GM15510 (cell line): ENCODE results near the gene DPP6.

ENCODE experiments used
- POLR2A ChIP-seq: IDR thresholded peaks from 3 replicates; pipeline ENCODE4 v1.6.1; 2011; ENCODE audit warnings: borderline replicate concordance; ENCODE audit not compliant: insufficient read length; ENCODE audit errors: extremely low read depth

Gene DPP6

GRCh38 chr7:154504918-154505317 lies 452.7 kb downstream of the DPP6 start:
- TF ChIP-seq POLR2A = no peak

GRCh38 chr7:154505362-154505761 lies 453.2 kb downstream of the DPP6 start:
- TF ChIP-seq POLR2A = no peak

- no peak for TF ChIP-seq POLR2A
These were observed 457.0 kb downstream of the DPP6 start for GRCh38 chr7:154509192-154509591.

GRCh38 chr7:154512121-154512833 lies 460.1 kb downstream of the DPP6 start:
- no peak for TF ChIP-seq POLR2A

- no peak for TF ChIP-seq POLR2A
These were observed 465.6 kb downstream of the DPP6 start for GRCh38 chr7:154517768-154518167.

GRCh38 chr7:154519229-154519628 lies 467.0 kb downstream of the DPP6 start:
- TF ChIP-seq POLR2A = no peak

DNA sequence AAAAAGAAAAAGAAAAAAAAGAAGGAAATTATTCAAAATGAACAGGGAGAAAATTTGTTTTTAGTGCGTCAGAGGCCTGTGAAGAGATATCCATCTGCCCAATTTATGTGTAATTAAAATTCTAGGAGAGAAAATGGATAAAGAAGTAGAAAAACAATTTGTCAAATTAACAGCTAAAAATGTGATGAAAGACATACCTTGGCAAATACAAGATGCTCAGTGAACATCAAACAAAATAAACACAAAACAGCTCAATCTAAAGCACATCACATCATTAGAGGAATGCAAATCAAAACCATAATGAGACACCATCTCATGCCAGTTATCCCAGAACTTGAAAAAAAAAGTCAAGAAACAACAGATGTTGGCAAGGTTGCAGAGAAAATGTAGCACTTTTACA lies 477.9 kb downstream of the DPP6 start:
- TF ChIP-seq POLR2A = no peak

GRCh38 chr7:154532771-154533170 lies 480.6 kb downstream of the DPP6 start:
- TF ChIP-seq POLR2A = no peak

GRCh38 chr7:154540596-154540995 lies 488.4 kb downstream of the DPP6 start:
- TF ChIP-seq POLR2A = no peak

- TF ChIP-seq POLR2A = no peak
These were observed 489.4 kb downstream of the DPP6 start for GRCh38 chr7:154541606-154542005.

DNA sequence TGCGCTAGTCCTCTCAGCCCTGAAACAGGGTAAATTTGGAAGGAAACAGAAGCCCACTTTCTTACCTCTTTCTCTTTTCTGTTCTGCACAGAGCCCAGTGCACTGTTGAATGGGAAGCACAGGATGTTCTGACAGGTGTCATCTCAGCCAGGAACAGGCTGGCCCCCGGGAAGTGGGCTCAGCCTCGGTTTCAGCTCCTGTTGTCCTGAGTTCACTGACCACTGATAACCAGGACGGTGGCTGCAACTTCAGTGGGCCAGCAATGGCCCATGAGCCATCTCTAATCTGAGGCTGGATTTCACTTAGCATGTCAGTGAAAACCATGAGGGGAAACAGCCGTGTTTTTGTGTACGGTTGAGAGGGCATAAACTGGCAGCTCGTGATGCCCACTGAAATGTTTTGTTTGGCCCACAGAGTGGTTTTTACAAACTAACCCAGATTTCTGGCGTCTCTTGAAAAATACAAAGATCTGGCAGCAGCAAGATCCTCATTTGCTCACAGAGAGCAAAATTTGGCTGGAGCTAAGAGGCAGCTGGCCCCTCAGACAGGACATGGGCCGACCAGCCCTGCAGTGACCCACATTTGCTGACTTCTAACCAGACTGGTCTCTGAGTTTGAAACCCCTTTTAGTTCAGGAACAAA lies 494.9 kb downstream of the DPP6 start:
- no peak for TF ChIP-seq POLR2A

DNA sequence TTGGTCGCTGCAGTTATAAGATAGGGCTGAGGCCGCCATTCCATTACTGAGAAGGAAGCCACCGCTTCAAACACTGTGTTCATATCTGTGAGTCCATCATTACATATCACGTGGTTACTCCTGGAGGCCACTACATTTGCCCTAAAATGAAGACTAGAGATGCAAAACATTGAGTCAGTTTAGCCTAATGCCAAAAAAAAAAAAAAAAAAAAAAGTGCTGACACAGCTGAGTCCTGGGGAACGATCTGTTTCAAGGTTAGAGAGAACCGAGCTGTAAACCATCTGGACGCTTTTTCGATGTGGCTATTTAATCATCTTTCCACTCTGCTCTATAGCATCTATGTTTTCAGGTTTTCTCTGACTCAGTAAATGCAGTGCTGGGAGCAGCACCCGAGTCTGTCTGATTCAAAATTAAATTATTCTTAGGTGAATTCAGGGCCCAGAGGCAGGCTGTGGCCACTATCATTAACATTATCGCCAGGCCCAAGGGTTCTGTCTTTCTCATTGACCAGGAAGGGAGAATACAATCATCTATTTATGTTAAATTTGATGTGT lies 501.6 kb downstream of the DPP6 start:
- no peak for TF ChIP-seq POLR2A

DNA sequence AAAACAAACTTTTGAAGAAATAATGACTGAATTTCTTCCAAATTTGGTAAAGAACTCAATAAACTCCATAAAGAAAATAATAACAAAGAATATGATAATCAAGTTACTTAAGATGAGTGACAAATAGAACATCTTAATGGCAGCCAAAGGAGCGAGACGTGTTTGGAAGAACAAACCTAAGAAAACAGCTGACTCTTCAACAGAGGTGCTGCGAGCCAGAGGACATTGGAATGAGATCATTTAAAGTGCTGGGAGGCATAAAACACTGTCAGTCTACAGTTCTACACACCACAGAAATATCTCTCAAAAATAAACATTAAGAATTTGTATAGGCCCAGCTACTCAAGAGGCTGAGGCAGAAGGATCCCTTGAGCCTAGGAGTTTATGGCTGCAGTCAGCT lies 507.3 kb downstream of the DPP6 start:
- no peak for TF ChIP-seq POLR2A

DNA sequence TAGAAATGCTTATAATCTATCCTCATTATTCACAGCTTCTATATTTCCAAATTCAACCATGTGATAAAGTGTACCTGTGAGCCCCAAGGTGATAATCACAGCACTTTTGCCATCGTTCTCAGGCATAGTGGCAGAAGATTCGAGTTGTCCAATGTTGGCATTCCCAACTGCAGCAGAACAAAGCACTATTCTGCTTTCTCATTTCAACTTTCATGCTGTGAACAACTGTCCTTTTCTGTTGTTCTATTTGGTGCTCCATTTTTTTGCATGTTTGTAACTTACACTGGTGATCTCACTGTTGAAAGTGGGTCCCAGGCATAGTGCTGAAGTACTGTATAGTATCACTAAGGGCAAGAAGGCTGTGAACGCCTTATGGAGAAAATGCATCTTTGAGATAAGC lies 512.5 kb downstream of the DPP6 start:
- no peak for TF ChIP-seq POLR2A

- TF ChIP-seq POLR2A = no peak
These were observed 514.7 kb downstream of the DPP6 start for GRCh38 chr7:154566877-154567276.

DNA sequence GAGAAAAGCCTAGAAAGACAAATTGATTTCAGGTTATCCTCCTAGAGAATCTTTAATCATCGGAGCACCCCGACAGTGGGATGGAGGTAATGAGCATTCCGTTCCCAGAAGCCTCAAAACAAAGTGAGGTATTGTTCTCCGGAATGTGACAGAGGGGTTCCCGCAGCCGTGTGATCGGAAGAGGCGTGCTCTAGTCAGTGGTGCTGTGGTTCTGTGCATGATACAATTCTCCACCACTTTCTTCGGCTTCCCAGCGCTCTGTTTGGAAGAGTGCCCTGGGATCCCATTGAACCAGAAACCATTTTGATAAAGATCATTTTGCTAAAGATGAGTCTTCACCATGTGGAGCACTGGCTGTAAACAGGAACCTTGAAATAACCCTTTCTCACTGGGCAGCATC lies 516.1 kb downstream of the DPP6 start:
- no peak for TF ChIP-seq POLR2A
